ENCODE results near the gene TEX9.

DNA sequence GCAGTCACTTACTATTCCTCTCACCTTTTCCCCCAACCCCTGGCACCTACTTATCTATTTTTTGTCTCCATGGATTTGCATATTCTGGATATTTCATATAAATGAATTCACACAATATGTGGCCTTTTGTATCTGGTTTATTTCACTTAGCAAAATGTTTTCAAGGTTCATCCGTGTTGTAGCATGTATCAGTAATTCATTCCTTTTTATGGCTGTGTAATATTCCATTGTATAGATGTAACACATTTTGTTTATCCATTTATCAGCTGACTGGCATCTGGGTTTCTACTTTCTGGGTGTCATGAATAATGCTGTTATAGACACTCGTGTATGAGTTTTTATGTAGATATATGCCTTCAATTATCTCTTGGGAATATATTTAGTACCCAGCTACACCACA, 93.9 kb downstream of the TEX9 start:
- TF ChIP-seq POLR2A (IDR thresholded peaks at IDR 0.05), result no peak
- TF ChIP-seq, protein P1, sequence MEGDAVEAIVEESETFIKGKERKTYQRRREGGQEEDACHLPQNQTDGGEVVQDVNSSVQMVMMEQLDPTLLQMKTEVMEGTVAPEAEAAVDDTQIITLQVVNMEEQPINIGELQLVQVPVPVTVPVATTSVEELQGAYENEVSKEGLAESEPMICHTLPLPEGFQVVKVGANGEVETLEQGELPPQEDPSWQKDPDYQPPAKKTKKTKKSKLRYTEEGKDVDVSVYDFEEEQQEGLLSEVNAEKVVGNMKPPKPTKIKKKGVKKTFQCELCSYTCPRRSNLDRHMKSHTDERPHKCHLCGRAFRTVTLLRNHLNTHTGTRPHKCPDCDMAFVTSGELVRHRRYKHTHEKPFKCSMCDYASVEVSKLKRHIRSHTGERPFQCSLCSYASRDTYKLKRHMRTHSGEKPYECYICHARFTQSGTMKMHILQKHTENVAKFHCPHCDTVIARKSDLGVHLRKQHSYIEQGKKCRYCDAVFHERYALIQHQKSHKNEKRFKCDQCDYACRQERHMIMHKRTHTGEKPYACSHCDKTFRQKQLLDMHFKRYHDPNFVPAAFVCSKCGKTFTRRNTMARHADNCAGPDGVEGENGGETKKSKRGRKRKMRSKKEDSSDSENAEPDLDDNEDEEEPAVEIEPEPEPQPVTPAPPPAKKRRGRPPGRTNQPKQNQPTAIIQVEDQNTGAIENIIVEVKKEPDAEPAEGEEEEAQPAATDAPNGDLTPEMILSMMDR (IDR thresholded peaks at IDR 0.05), result no peak
